ENCODE results near the gene FOXP4. TPM values are rescaled to one million over a fixed set of nuclear protein-coding genes. Genes with fewer than 3 reads are reported as not detected.

Gene FOXP4
- total RNA-seq, 1 donor from 2014 or later, result 19.5 TPM

DNA sequence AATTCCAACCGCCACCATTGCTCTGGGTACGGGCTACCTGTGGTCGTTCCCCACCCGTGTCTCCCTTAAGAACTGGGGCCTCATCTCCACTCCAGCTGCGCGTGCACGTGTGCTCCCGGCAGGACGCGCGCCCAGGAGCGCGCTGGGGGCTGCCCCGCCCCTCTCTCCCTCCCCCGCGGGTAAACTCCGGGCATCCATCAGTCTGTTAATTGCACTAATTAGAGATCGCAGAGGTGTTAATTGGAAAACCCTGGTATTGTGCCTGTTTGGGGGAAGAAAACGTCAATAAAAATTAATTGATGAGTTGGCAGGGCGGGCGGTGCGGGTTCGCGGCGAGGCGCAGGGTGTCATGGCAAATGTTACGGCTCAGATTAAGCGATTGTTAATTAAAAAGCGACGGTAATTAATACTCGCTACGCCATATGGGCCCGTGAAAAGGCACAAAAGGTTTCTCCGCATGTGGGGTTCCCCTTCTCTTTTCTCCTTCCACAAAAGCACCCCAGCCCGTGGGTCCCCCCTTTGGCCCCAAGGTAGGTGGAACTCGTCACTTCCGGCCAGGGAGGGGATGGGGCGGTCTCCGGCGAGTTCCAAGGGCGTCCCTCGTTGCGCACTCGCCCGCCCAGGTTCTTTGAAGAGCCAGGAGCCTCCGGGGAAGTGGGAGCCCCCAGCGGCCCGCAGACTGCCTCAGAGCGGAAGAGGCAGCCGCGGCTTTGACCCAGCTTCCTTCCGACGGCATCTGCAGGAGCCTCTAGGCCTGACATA is 14.4 kb downstream of the FOXP4 start:
- intact Hi-C loops (cut with DNase I), result no loop called here
- no peak overlapping the region for H3K27ac ChIP-seq
- DNase-seq (ENCODE audit: low spot score in 2 of 2), result no peak
- peak overlapping the region; percentile 20 to 40 for H3K4me3 ChIP-seq
- H3K4me1 ChIP-seq, result peaks cover 0 to 7% of the 10 kb centered on the region in 2 donors
- peaks cover under 1 to 3% of the 10 kb centered on the region in 2 donors for H3K36me3 ChIP-seq
- TF ChIP-seq, protein P1, sequence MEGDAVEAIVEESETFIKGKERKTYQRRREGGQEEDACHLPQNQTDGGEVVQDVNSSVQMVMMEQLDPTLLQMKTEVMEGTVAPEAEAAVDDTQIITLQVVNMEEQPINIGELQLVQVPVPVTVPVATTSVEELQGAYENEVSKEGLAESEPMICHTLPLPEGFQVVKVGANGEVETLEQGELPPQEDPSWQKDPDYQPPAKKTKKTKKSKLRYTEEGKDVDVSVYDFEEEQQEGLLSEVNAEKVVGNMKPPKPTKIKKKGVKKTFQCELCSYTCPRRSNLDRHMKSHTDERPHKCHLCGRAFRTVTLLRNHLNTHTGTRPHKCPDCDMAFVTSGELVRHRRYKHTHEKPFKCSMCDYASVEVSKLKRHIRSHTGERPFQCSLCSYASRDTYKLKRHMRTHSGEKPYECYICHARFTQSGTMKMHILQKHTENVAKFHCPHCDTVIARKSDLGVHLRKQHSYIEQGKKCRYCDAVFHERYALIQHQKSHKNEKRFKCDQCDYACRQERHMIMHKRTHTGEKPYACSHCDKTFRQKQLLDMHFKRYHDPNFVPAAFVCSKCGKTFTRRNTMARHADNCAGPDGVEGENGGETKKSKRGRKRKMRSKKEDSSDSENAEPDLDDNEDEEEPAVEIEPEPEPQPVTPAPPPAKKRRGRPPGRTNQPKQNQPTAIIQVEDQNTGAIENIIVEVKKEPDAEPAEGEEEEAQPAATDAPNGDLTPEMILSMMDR (IDR thresholded peaks at IDR 0.05), result no peak
- no peaks in the 10 kb centered on the region for H3K27me3 ChIP-seq
- H3K9me3 ChIP-seq, result no peaks in the 10 kb centered on the region

DNA sequence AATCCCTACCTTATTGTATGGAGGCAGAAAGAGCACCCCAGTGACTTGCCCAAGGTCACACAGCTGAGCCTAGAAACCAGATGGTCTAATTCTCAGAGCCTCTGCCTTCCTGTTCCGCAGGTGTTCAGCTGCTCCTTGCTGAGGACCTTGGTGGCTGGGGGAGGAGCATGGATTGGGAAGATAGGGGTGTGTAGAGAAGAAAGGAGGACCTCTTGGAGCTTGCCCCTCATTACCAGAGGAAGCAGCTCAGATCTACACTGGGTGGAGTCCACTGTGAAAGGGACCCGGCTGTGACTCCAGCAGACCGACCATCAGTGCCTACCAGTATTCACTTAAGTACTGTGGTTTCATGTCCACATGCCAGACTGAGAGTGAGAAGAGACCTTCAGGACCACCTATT is 15.2 kb downstream of the FOXP4 start:
- Histone ChIP-seq H3K4me1 (peaks cover 0 to 7% of the 10 kb centered on the region in 2 donors), H3K27me3 (no peaks in the 10 kb centered on the region), H3K27ac (no peak overlapping the region), H3K36me3 (peaks cover 9 to 12% of the 10 kb centered on the region in 2 donors), H3K4me3 (no peak overlapping the region), H3K9me3 (no peaks in the 10 kb centered on the region)
- no peak for DNase-seq (ENCODE audit: low spot score in 2 of 2)
- intact Hi-C loops (cut with DNase I), result no loop called here
- TF ChIP-seq, protein P1 (IDR thresholded peaks at IDR 0.05), result no peak

DNA sequence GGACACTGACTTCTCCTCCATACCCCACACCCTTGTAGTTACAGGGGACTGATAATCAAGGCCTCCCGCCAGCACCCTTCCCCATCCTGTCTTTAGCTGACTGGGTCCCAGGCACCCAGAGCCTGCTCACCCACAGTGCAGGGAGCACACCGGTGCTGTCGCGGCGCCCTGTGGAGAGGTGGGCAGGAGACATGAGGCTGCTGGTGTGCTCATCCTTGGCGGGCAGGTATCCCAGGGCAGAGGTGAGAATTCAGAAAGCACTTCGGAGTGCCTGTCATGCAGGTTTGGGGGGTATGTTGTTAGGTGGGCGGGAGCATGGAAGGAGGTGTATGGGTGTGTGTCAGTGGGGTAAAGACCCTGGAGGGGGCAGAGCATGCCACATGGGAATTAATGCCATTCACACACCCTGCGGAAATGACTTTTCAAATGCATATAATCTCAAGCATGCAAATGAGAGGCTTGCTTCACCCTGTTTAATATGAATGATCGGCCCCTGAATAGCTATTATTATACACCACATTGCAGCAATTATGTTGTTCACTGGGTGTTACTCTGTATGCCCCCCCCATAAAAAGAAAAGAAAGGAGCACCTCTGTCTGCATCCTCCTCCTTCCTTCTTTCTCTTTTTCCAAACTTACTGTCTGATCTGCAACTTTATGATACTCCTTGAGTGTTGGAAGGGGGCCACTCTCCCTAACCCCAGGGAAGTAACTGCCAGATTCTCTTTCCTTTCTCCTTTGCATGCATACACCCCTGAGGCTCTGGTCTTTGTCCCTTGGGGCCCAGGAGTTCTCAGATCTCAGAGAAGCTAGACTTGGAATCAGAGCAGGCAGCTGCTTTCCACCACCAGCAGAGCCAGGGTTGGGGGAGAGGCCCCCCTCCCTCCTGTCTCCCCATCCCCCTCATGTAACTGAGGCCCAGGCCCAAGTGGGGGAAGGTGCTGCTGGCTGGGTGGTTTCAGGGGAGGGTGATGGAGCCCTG is 16.0 kb downstream of the FOXP4 start:
- H3K27ac ChIP-seq, result no peak overlapping the region
- no peak overlapping the region for H3K4me3 ChIP-seq
- H3K4me1 ChIP-seq, result peaks cover 0 to 7% of the 10 kb centered on the region in 2 donors
- no peak for DNase-seq (ENCODE audit: low spot score in 2 of 2)
- intact Hi-C loops (cut with DNase I), result no loop called here
- TF ChIP-seq, protein P1 (IDR thresholded peaks at IDR 0.05), result no peak
- peaks cover 16 to 18% of the 10 kb centered on the region in 2 donors for H3K36me3 ChIP-seq
- H3K9me3 ChIP-seq, result no peaks in the 10 kb centered on the region
- no peaks in the 10 kb centered on the region for H3K27me3 ChIP-seq

DNA sequence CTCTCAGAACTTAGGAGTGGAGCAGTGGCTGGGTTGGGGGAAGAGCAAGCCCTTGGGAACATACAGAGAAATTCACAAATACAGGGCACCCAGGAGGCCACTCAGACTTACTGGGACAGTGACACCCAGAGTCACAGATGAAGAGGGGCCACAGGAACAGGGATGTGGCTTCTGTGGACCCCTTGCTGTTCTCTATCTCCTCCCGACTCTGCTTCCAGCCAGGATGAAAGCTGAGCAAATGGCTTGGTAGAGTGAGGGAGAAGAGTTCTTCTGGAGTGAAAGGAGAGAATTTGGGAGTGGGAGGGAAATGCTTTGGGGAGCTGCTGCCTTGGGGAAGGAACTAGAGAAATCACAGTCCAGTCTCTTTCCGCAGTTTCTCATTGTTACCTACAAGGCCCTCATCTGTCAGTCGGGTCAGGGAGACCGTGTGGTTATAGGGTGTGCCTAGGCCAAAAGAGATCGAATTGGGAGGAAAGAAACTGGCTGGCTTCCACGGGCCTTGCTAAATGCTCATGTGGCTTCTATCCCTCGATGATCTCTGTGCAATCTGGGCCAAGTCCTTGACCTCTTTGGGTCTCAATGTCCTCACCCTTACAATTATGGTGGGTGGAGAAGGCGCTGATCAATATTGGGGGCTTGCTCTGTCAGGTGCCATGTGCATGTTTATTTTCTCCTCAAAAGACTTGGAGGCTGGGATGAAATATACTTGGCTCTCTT is 17.0 kb downstream of the FOXP4 start:
- intact Hi-C loops (cut with DNase I), result no loop called here
- Histone ChIP-seq H3K36me3 (peaks cover 16 to 19% of the 10 kb centered on the region in 2 donors), H3K27me3 (no peaks in the 10 kb centered on the region), H3K27ac (no peak overlapping the region), H3K4me1 (peaks cover 0 to 3% of the 10 kb centered on the region in 2 donors), H3K9me3 (no peaks in the 10 kb centered on the region), H3K4me3 (no peak overlapping the region)
- TF ChIP-seq, protein P1 (IDR thresholded peaks at IDR 0.05), result no peak
- no peak for DNase-seq (ENCODE audit: low spot score in 2 of 2)

DNA sequence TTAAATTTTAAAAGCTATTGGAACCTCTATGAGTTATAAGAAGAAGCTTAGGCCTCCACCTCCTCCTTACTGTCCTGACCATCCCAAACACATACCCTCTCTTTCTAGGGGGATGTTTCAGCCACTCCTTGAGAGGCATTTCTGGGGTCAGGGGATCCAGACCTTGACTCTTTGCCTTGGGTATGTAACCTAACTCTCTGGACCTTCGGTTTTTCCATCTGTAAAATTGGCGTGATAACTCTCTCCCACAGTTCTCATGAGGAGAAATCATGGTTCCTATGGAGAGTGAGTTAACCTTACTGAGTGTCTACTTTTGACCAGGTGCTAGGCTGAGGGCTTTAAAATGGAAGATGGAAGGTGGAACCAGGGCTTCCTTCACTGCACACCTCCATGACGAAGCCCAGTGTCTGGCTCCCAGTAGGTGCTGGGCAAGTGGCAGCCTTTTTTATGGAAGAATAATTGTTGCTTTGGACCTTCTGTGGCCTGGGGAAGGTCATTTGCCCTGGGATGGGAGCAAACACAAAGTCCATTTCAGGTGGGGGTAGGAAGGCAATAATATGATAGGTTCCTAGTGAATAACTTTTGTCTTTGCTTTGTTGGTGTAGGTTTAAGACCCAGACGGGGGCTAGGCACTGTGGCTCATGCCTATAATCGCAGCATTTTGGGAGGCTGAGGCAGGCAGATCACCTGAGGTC is 18.4 kb downstream of the FOXP4 start:
- no peaks in the 10 kb centered on the region for H3K4me1 ChIP-seq
- no peaks in the 10 kb centered on the region for H3K27me3 ChIP-seq
- no peak overlapping the region for H3K4me3 ChIP-seq
- no peak for DNase-seq (ENCODE audit: low spot score in 2 of 2)
- intact Hi-C loops (cut with DNase I), result no loop called here
- peaks cover 16 to 26% of the 10 kb centered on the region in 2 donors for H3K36me3 ChIP-seq
- H3K9me3 ChIP-seq, result no peaks in the 10 kb centered on the region
- H3K27ac ChIP-seq, result no peak overlapping the region
- TF ChIP-seq, protein P1 (IDR thresholded peaks at IDR 0.05), result no peak

Measured in ascending aorta (tissue), 2 donors.